Mononuclear cell (primary cell): Measurements from ENCODE around the gene JHY. TPM values are rescaled to one million over a fixed set of nuclear protein-coding genes. Genes with fewer than 3 reads are reported as not detected.
"Not testable (repeated sequence)": the region's sequence is repeated elsewhere in the genome, so short reads cannot be mapped to it uniquely, and the experiment has no call there.

Experiments used
- H3K27me3 ChIP-seq: 2 replicates; pipeline ENCODE4 v1.6.0; 2011; ENCODE audit warnings: low read length, control low read depth; ENCODE audit not compliant: insufficient read depth
- H3K4me1 ChIP-seq: 2 replicates; pipeline ENCODE4 v1.5.1; 2011; ENCODE audit warnings: mild to moderate bottlenecking, low read length, control low read depth; ENCODE audit not compliant: insufficient read depth
- H3K4me3 ChIP-seq: 2 replicates; pipeline ENCODE4 v1.5.1; 2011; ENCODE audit warnings: mild to moderate bottlenecking, low read length, moderate library complexity
- H3K9me3 ChIP-seq: 2 replicates; pipeline ENCODE4 v1.5.1; 2011; ENCODE audit warnings: low read depth, mild to moderate bottlenecking, control low read depth, low read length
- total RNA-seq: library from RNA; depleted of rRNA; stranded (reverse); fragments of >200 nt; gene quantifications from one replicate; pipeline ENCODE4 v1.2.3, GENCODE V29; 2012

Gene JHY
- total RNA-seq, 1 donor: 2.3 TPM

GRCh38 chr11:122861631-122862030, 20.9 kb upstream of the JHY start:
- H3K27me3 ChIP-seq: peaks cover 4% of the 10 kb centered on the region
- no peak overlapping the region for H3K4me3 ChIP-seq
- no peaks in the 10 kb centered on the region for H3K9me3 ChIP-seq
- peaks cover 18% of the 10 kb centered on the region for H3K4me1 ChIP-seq

- H3K27me3 ChIP-seq: peaks cover 4% of the 10 kb centered on the region
- H3K4me3 ChIP-seq: no peak overlapping the region
- peaks cover 15% of the 10 kb centered on the region for H3K4me1 ChIP-seq
- no peaks in the 10 kb centered on the region for H3K9me3 ChIP-seq
Observed at GRCh38 chr11:122862091-122862490, 20.5 kb upstream of the JHY start.

DNA sequence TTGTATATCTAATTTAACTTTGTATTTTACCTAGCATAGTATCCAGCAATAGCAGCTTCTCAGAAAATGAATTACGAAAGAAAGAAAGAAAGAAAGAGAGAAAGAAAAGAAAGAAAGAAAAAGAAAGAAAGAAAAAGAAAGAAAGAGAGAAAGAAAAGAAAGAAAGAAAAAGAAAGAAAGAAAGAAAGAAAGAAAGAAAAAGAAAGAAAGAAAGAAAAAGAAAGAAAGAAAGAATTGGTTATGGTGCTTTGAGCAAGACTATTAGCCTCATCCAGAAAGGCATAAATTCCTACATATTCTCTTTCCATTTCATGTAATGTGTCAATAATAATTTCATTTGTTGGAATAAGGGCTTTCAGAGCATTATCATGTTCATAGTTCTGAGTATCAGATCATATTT, 19.4 kb upstream of the JHY start:
- H3K27me3 ChIP-seq, H3K4me1 ChIP-seq, H3K9me3 ChIP-seq, H3K4me3 ChIP-seq: not testable (repeated sequence)

- Histone ChIP-seq H3K27me3 (peaks cover 4% of the 10 kb centered on the region), H3K9me3 (no peaks in the 10 kb centered on the region), H3K4me3 (peak overlapping the region; percentile 22), H3K4me1 (peaks cover 8% of the 10 kb centered on the region)
Observed at GRCh38 chr11:122863704-122864326, 18.7 kb upstream of the JHY start.

DNA sequence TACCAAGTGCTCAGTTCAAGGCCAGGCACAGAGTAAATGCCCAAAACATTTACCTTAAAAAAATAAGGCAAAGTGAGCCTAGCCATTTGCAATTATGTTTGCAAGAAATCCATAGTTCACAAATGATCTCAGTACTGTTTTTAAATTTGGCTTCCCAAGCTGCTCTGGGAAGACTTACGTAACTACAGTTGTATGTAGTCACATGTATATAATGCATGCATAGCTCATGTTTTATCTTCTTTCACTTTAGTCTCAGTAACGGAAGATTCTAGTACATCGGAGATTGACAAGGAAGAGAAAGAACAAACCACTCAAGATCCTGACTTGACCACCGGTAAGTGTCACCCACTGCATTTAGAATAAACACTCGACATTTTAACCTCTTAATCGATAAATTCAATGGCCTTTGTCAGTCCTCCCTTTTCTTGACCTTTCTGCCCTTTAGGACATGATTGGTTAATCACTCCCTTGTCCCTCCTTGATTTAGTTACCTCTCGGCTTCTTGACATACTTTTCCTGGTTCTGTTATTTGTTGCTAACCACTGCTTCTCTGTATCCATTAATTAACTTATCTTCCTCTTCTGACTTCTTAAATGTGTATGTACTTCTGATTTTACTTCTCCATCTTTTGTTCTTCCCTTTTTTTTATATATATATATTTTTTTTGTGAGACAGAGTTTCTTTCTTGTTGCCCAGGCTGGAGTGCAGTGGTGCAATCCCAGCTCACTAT, 18.0 kb upstream of the JHY start:
- peaks cover 8% of the 10 kb centered on the region for H3K4me1 ChIP-seq
- peaks cover 4% of the 10 kb centered on the region for H3K27me3 ChIP-seq
- no peaks in the 10 kb centered on the region for H3K9me3 ChIP-seq
- H3K4me3 ChIP-seq: peak overlapping the region; percentile 22

- no peaks in the 10 kb centered on the region for H3K27me3 ChIP-seq
- H3K4me3 ChIP-seq: no peak overlapping the region
- peaks cover under 1% of the 10 kb centered on the region for H3K4me1 ChIP-seq
- H3K9me3 ChIP-seq: no peaks in the 10 kb centered on the region
Observed at GRCh38 chr11:122869622-122870021, 12.9 kb upstream of the JHY start.

DNA sequence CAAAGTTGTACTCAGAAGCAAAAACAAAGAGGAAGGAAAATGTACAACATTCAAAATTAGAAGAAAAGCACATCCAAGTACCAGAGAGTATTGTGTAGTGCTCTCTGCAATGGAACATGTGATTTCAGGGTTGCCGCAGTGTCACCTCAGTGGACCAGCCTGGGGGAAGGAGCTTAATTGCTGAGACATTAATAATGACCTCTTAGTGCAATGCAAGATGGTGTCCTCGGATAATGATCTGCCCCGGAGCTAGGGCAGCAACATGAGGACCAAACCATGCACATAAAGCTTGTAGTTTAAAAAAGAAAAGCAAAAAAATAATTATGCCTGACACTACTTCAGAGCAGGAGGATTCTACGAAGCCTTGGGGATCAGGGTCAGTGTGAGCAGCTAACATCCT, 11.3 kb upstream of the JHY start:
- Histone ChIP-seq H3K4me3 (no peak overlapping the region), H3K27me3 (no peaks in the 10 kb centered on the region), H3K9me3 (no peaks in the 10 kb centered on the region), H3K4me1 (no peaks in the 10 kb centered on the region)

- Histone ChIP-seq H3K9me3 (no peaks in the 10 kb centered on the region), H3K4me3 (no peak overlapping the region), H3K4me1 (no peaks in the 10 kb centered on the region), H3K27me3 (no peaks in the 10 kb centered on the region)
Observed at GRCh38 chr11:122872046-122872445, 10.5 kb upstream of the JHY start.

- no peaks in the 10 kb centered on the region for H3K27me3 ChIP-seq
- H3K4me1 ChIP-seq: no peaks in the 10 kb centered on the region
- H3K4me3 ChIP-seq: no peak overlapping the region
- no peaks in the 10 kb centered on the region for H3K9me3 ChIP-seq
Observed at GRCh38 chr11:122874991-122875390, 7.6 kb upstream of the JHY start.

DNA sequence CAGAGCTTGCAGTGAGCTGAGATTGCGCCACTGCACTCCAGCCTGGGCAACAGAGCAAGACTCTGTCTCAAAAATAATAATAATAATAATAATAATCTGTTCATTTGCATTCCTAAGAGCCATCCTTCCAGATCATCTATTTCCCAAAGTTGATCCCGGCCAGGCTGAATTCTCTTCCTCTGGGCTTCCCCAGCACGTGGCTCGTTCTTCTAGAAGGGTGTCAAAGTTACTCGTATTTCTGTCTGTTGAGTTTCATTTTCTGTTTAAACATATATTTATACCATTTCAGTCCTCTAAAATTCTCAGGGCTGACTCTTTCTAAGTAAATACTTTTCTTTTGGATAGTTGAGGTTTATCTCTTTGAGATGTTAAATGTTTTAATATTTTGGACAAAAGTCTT, 4.8 kb upstream of the JHY start:
- Histone ChIP-seq H3K27me3 (peaks cover 8% of the 10 kb centered on the region), H3K9me3 (no peaks in the 10 kb centered on the region), H3K4me3 (no peak overlapping the region), H3K4me1 (peaks cover 6% of the 10 kb centered on the region)

- Histone ChIP-seq H3K27me3 (peaks cover 8% of the 10 kb centered on the region), H3K4me1 (peaks cover 12% of the 10 kb centered on the region), H3K4me3 (no peak overlapping the region), H3K9me3 (no peaks in the 10 kb centered on the region)
Observed at GRCh38 chr11:122879785-122880184, 2.8 kb upstream of the JHY start.

DNA sequence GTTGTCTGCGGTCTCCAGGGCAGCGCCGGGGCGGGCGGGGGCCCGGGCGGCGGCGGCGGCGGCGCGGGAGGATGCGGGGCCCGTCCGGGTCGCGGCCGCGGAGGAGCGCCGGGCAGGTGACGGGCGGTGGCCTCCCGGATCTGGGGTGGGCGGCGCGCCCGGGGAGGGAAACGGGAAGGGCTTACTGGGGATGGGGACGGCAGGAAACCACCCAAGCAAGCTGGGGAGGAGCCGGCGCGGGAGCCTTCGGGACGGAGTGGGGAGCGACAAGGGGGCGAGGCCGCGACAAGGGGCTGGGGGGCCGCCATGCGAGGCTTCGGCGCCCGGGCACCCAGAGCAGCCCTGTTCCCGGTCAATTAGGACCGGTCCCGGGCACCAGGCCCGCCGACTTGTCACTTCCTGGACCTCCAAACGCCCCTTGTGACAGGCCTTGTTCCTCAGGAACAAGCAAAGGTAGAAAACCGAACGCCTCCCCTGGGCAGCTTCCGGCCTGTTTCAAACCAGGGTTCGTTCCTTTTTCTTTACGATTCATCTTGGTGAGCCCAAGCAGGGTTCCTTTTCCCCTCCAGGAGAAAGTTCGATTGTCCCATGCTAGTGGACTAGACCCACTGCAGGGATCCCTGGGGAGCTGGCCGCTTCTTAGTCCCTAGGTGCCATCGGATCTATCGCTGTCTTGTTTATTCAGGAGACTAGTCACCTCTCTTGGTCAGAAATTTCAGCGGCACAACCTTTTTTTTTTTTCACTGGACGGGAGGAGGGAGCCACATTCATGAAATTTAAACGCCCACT, 492 bp downstream of the JHY start:
- H3K4me1 ChIP-seq: peaks cover 12% of the 10 kb centered on the region
- H3K4me3 ChIP-seq: peak overlapping the region; percentile 59
- no peaks in the 10 kb centered on the region for H3K9me3 ChIP-seq
- H3K27me3 ChIP-seq: peaks cover 8% of the 10 kb centered on the region

DNA sequence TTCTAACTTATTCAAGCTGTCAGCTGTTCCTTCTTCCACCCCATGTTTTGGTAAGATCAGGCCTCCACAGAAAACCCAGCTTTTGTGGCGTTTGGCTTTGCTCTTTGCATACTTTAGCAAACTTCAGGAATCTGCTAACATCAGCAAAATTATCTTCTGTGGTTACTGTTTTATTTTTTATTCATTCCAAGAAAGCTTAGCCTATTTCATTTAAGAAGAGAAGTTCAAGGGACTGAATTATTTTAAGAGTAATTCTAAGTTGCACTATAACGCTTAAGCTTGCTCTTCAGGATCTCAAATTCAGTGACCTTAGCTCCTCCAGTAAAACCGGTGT, 1.1 kb downstream of the JHY start:
- Histone ChIP-seq H3K4me1 (peaks cover 12% of the 10 kb centered on the region), H3K27me3 (peaks cover 8% of the 10 kb centered on the region), H3K4me3 (peak overlapping the region; percentile 59), H3K9me3 (no peaks in the 10 kb centered on the region)

- Histone ChIP-seq H3K4me1 (peaks cover 6% of the 10 kb centered on the region), H3K9me3 (no peaks in the 10 kb centered on the region), H3K27me3 (no peaks in the 10 kb centered on the region), H3K4me3 (no peak overlapping the region)
Observed at GRCh38 chr11:122888162-122888561, 5.6 kb downstream of the JHY start.

- H3K27me3 ChIP-seq: no peaks in the 10 kb centered on the region
- no peak overlapping the region for H3K4me3 ChIP-seq
- no peaks in the 10 kb centered on the region for H3K4me1 ChIP-seq
- H3K9me3 ChIP-seq: no peaks in the 10 kb centered on the region
Observed at GRCh38 chr11:122893131-122893530, 10.6 kb downstream of the JHY start.
